NCI-H2107 (cell line): ENCODE measurements around the gene EFHD1.
"Not testable (repeated sequence)": the region's sequence is repeated elsewhere in the genome, so short reads cannot be mapped to it uniquely, and the experiment has no call there.

Source experiments
- DNase-seq: peaks from one replicate; lab custom pipeline; 2025; lab: John Stamatoyannopoulos, UW

Gene EFHD1

DNA sequence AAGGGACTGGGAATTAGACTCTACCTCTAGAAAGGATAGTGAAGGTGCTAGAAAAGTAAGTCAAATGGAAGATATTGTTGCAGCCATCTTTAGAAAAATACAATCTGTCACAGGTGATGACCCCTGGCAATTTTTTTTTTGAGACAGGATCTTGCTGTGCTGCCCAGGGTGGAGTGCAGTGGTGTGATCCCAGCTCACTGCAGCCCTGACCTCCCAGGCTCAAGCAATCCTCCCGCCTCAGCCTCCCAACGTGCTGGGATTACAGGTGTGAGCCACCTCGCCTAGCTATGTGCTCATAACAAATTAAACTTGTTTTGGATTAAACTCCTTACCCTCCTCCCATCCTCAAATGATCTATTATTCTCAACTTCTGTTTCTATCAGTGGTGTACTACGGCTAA, 59.9 kb downstream of the EFHD1 start:
- DNase-seq, result no peak

DNA sequence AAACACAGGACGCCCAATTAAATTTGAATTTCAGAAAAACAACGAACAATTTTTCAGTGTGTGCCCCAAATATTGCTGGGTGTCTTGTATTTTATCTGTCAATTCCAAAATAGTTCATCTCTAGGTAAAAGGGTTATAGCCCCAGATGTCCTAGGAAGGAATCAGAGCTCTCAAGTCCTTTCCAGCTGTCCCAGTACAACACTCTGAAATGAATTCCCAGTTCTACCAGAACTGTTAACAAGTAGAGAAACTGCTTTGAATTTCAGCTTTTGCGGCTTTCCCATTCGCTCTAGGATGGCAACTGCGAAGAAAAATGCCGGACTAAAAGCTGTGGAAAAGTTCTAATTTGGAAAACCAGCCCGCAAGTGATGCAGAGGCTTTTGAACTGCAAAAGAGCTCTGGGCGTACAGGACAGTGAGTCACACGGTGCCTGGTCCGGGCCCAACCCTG, 63.2 kb downstream of the EFHD1 start:
- DNase-seq, result no peak

DNA sequence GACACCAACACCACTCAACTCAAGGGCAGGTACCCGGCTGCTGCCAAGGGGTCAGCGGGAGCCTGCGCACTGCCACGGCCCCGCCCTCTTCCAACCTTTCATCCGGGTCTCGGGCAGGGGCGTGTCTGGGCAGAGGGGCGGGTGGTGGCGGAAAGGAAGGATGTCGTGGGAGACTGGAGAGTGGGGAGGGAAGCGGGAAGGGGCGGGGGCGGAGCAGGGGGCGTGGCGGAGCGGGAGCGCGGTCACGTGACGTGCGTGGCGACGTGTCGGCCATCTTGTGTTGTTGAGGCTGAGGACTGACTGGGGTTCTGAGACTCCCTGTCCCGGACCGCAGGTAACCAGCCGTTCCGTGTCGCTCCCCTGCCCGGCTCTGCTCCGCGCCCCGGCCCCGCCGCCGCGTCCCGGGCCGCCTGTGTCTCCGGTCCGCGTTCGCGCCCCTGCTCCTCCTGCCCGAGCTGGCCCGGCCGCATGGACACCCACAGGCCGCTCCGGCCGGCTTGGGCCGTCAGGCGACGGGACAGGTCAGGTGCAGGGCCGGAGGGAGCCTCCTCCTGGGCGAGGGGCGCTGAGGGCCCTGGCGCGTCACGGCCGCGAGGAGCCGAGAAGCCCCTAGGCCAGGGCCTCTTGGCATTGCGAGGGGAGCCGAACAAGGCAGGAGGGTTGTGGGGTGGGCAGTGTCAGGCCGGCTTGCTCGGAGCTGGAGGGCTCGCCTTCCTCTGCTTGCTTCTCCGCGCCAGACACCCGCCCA, 63.8 kb downstream of the EFHD1 start, which contains the start of gene GIGYF2:
Gene GIGYF2 (plus strand): TSS at position 273 of the 748 bp plus-strand sequence. CDS start 37,867 bp downstream, outside the sequence.
- DNase-seq, result peak; percentile 88

DNA sequence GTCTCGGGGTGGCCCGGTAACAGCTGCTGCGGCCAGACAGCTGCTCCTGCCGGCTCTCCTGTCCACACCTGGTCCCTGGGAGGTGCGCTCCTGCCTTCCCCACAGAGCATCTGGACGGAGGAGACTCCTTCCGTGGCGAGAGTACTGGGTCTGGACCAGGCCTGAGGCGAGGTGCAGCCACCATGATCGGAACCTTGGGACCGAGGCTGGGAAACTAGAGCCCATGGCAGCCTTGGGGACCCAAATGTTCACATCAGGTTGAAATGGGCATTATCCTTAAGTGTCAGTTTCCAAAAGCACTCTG, 64.4 kb downstream of the EFHD1 start:
- no peak for DNase-seq

DNA sequence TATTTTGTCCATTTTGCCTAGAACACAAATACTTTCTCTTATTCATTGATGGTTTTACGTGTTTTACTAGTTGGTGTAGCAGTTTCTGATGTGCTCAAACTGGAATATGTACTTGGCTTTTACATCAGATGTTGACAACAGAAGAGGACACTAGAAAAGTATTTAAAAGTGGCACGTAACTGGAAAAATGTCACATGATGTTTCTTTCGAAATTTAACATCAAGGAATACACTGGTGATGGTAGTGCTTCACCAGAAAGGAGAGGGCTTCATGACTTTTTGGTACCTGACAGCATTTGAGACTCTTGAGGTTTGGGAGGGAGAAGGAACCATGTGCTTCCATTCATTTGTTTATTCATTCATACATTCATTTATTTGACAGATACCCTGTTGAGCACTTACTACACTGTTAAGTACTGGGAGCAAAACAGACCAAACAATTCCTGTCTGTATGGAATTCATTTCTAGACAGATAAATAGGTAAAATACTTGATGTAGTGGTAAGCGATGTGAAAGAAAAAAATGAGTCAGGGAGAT, 65.2 kb downstream of the EFHD1 start:
- no peak for DNase-seq

DNA sequence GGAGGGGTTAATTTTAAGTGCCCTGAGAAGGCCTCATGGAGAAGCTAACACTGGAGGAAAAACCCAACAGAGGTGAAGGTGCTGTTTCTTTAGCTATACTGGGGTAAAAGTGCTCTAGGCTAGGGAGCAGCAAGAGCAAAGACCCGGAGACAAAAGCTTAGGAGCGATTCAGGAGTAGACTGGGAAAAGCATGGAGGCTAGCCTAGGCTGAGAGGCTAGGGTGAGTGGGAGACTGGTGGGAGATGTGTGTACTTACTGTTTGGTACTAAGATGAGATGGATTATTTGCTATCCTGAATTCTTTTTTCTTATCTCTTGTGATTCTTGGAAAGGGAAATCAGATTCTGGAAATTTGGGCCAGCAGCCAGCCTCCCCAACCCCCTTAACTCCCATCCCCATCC, 65.7 kb downstream of the EFHD1 start:
- no peak for DNase-seq

DNA sequence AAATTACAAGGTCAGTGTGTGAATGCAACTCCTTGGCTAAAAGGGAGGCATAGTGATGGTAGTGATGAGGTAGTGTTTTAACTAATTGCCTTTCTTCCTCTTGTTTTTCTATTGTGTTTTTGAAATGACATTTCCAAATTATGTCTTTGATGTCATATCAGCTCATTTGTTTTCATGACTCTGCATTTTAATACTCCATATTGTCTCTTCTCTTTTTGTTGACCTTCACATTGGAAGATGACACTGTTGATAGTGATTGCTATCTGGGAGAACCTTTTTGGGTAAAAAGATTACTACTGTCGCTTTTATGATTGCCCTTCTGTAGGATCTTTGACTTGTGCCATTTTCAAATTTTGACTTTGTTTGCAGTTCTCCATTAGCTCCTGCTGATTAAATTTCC, 66.8 kb downstream of the EFHD1 start:
- DNase-seq, result no peak

DNA sequence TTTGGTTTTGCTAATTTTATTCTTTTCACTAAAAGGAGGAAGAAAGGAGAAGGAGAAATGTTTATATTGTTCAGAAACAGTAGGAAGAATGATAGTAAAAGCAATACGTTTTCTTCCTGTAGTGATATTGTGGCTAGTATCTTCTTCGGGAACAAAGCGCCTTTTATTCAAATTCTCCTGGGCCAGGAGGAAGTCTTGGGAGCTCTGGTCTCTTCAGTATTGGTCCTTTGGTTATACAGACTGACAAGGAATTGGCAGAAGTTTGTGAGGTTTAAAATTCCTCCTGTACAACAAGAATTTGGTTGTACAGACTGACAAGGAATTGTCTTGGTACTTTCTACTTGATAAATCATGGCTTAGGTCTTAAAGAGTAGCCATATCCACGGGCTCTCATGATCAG, 73.7 kb downstream of the EFHD1 start:
- DNase-seq, result no peak

DNA sequence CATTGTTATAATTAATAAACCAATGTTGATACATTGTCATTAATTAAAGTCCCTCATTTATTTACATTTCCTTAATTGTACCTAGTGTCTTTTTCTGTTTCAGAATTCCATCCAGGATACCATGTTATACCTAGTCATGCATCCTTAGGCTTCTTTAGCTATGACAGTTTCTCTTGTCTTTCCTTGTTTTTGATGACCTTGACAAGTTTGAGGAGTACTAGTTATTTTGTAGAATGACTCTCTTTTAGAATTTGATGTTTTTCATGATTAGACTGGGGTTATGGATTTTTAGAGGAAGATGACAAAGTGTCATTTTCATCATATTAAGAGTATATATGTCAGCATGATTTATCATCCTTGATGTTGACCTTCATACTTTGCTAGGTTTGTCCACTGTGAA, 80.1 kb downstream of the EFHD1 start:
- no peak for DNase-seq

DNA sequence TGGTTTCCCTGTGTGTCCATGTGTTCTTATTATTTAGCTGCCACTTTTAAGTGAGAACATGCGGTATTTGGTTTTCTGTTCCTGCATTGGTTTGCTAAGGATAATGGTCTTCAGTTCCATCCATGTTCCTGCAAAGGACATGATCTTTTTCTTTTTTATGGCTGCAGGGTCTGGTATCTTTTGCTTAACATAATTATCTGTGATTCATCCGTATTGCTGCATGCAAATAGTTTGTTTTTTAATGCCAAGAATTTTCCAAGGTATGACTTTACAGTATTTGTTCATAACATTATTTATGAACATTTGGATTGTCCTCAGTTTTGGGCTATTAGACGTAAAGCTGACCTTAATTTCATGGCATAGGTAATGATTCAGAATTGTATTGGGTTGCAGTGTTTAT, 81.6 kb downstream of the EFHD1 start:
- DNase-seq, result no peak

DNA sequence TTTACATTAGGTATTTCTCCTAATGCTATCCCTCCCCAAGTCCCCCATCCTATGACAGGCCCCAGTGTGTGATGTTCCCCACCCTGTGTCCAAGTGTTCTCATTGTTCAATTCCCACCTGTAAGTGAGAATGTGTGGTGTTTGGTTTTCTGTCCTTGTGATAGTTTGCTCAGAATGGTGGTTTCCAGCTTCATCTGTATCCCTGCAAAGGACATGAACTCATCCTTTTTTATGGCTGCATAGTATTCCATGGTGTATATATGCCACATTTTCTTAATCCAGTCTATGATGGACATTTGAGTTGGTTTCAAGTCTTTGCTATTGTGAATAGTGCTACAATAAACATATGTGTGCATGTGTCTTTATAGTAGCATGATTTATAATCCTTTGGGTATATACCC, 86.7 kb downstream of the EFHD1 start:
- DNase-seq, result not testable (repeated sequence)

DNA sequence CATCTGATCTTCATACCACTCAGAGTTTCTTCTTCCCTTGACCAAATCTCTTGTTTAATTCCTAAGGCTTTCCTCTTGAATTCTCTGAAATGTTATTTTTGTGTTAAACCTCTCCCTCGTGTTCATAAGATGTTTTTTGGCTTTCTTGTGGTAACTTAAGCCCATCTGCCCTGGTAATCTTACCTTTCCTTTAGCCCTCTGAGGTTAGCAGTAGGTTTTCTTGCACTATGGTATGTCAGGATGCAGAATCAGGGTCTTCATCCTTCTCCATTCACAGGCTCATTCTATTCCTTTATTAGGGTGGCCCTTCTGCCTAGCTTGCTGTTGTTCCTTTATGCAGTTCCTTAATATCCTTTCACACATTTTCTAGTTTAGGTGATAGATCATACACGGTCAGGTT, 87.9 kb downstream of the EFHD1 start:
- no peak for DNase-seq

DNA sequence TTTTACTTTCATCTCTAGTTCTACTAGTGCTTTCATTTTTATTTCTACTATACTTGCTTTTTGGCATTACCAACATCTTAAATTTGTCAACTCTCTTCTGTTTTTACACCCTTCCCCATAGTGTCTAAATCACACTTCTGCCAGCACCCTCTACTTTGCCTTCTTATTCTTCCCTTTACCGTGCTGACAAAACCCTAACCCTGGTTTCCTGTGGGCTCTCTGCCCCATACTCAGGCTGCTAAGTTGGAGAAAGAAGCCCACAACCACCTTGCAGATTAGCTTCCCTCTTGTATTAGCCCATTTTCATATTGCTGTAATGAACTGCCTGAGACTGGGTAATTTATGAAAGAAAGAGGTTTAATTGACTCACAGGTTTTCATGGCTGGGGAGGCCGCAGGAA, 88.5 kb downstream of the EFHD1 start:
- no peak for DNase-seq

DNA sequence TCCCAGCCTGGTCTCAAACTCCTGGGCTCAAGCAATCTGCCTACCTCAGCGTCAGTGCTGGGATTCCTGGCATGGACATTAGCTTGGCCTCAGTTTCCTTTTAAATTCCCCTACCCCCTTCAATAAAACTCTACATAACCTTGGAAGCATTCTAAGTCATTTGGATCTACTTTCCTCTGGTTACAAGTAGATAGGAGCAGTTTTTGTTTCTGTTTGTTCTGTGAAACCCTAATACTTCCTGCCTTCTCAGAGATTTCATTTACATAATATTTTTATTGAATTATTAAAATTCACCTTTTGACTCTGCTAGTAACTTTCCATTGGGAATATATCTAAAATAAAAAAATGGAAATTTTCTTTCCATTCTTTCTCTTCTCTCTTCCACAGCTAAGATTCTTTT, 89.6 kb downstream of the EFHD1 start:
- no peak for DNase-seq

DNA sequence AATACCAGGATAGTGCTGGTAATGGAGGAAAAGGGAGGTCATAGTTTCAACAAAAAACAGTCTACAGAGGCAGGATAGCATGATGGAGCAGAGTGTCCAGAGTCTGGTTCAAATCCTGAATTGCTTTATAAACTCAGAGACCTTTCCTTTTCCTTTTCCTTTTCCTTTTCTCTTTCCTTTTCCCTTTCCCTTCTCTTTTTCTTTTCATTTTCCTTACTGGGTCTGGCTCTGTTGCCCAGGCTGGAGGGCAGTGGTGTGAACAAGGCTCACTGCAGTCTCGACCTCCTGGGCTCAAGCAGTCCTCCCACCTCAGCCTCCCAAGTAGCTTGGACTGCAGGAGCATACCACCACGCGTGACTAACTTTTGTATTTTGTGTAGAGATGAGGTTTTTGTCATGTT, 95.4 kb downstream of the EFHD1 start:
- no peak for DNase-seq

DNA sequence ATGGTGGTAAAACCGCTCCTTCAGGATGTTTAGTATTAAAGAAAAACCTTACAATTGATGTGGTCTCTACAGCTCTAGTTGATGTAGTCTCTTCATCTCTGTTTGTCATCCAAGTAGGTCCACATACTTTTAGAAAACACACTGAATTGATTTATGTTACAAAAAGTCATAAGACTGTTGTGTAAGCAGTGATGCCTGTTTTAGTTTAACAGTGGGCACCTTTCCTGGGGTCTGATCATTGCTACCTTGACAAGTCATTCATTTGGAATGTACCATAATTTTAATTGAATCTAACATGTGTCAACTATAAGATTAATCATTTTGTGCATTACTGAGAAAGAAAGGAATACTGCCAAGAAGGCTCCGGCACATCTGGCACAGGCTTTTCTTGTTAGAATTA, 98.1 kb downstream of the EFHD1 start:
- no peak for DNase-seq
